Measurements from ENCODE around the gene POU3F2. TPM values are rescaled to one million over a fixed set of nuclear protein-coding genes. Genes with fewer than 3 reads are reported as not detected.

Gene POU3F2
- polyA plus RNA-seq, 1 of the 3 experiments (the other 2 are of a cell fraction) = 1.0 TPM

DNA sequence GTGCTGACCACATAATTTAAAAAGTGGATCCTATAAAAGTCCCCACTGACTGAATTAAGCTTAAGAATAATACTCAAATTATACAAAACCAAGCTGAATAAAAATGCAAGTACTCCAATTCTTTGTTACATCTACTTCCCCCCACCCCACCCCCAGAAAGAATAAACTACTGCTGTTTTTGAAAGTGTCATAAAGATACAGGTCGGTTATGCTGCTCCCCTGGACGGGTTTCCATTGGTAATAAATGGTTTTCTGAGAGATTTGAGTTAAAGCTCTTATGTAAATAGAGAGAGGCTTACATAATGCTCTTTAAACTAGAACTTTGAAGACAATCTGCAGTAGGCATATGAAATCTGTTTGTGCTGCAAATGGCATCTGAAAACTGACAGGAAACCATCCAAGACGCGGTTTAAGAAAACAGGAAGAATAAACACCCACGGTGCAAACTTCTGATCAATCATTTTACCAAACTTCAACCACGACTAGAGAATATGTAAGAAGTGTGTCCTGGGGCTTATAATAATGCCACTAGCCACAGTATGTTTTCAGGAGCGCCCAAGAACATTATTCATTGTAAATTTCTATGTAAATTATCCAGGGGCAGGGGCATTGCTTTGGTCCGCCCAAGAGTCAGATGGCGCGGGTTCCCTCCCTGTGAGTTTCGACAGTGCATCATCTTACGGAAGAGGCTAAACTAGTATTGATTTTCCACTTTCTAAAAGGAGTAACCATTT, 10.8 kb upstream of the POU3F2 start:
- H3K4me1 ChIP-seq (ENCODE audit: control insufficient read depth in 1 of 2, insufficient read depth in 2 of 2, low read depth in 1 of 2, low read length in 1 of 2) = peaks cover 0 to 21% of the 10 kb centered on the region in 2 experiments; a peak in 2 of 4 replicates
- H3K9ac ChIP-seq = no peak overlapping the region
- H3K27me3 ChIP-seq (ENCODE audit: insufficient read depth) = no peaks in the 10 kb centered on the region
- no peaks in the 10 kb centered on the region for H3K9me3 ChIP-seq
- no peak for DNase-seq
- peak overlapping the region; percentile 45 to 61; a peak in 3 of 4 replicates for H3K4me3 ChIP-seq (ENCODE audit: low read depth in 2 of 2, low read length in 1 of 2)
- no peaks in the 10 kb centered on the region for H3K79me2 ChIP-seq (ENCODE audit: insufficient read depth)
- H3F3A ChIP-seq (replicated peaks; ENCODE audit: insufficient read depth) = peaks cover 4% of the 10 kb centered on the region
- H3K9me2 ChIP-seq = no peaks in the 10 kb centered on the region
- no peaks in the 10 kb centered on the region for H3K36me3 ChIP-seq (replicated peaks in 1 of 2; ENCODE audit: control insufficient read depth in 1 of 2, insufficient read depth in 2 of 2, low read length in 1 of 2)
- TF ChIP-seq RFX5 (IDR thresholded peaks at IDR 0.05; ENCODE audit: low read length) (no peak), JUND (IDR thresholded peaks at IDR 0.05) (no peak), RXRA (IDR thresholded peaks at IDR 0.05; ENCODE audit: borderline replicate concordance, low read depth) (no peak), POLR2AphosphoS5 (IDR thresholded peaks at IDR 0.05; ENCODE audit: low read depth, low read length) (no peak), SIN3A (IDR thresholded peaks at IDR 0.05; ENCODE audit: borderline replicate concordance, low read depth, low read length) (no peak), MEF2A (IDR thresholded peaks at IDR 0.05; ENCODE audit: borderline replicate concordance, low read depth) (no peak)
- POLR2A ChIA-PET = no interaction called here
- no peak overlapping the region for H3K27ac ChIP-seq (ENCODE audit: low read depth in 2 of 2, low read length in 1 of 2)
- WGBS (ENCODE audit: low lambda C conversion rate) = 82% methylated on average over 12 of the region's 12 CpGs
- H4K20me1 ChIP-seq (ENCODE audit: insufficient read depth) = no peaks in the 10 kb centered on the region
- CTCF ChIA-PET = interaction anchor here (1.1 to 1.3 kb wide), 2 partner anchors 10 to 296 kb away, joined by 3 read pairs; partner anchors contain the start of gene POU3F2
- H3K4me2 ChIP-seq = peak overlapping the region; percentile 89
- peak overlapping the region; percentile 74 for H2AFZ ChIP-seq (ENCODE audit: low read depth)

GRCh38 chr6:98824162-98824901, 10.0 kb upstream of the POU3F2 start:
- DNase-seq = peak; percentile 67
- H3K27me3 ChIP-seq (ENCODE audit: insufficient read depth) = no peaks in the 10 kb centered on the region
- TF ChIP-seq FOXM1 (IDR thresholded peaks at IDR 0.05; ENCODE audit: low read depth) (peak; percentile 68; the same call in 1 of the 2 replicates), CHD2 (IDR thresholded peaks at IDR 0.05; ENCODE audit: low read length, partially characterized antibody) (peak; percentile 20), FOXJ3 (CRISPR knock-in tag; IDR thresholded peaks at IDR 0.05) (no peak)
- H3K9ac ChIP-seq = no peak overlapping the region
- H3K36me3 ChIP-seq (replicated peaks in 1 of 2; ENCODE audit: control insufficient read depth in 1 of 2, insufficient read depth in 2 of 2, low read length in 1 of 2) = no peaks in the 10 kb centered on the region
- ChIA-PET CTCF (interaction anchor here (1.1 kb wide), 1 partner anchor 10 kb away, joined by 3 read pairs; the partner anchor contains the start of gene POU3F2), POLR2A (no interaction called here)
- H3K79me2 ChIP-seq (ENCODE audit: insufficient read depth) = no peaks in the 10 kb centered on the region
- H3K27ac ChIP-seq (ENCODE audit: low read depth in 2 of 2, low read length in 1 of 2) = no peak overlapping the region
- H3F3A ChIP-seq (replicated peaks; ENCODE audit: insufficient read depth) = peaks cover 7% of the 10 kb centered on the region
- H3K4me1 ChIP-seq (ENCODE audit: control insufficient read depth in 1 of 2, insufficient read depth in 2 of 2, low read depth in 1 of 2, low read length in 1 of 2) = peaks cover 0 to 21% of the 10 kb centered on the region in 2 experiments; a peak in 2 of 4 replicates
- H3K4me3 ChIP-seq (ENCODE audit: low read depth in 2 of 2, low read length in 1 of 2) = peak overlapping the region; percentile 45 to 61
- 14% methylated on average over 21 of the region's 44 CpGs for WGBS (ENCODE audit: low lambda C conversion rate)
- H3K4me2 ChIP-seq = peak overlapping the region; percentile 89
- H3K9me2 ChIP-seq = no peaks in the 10 kb centered on the region
- H3K9me3 ChIP-seq = no peaks in the 10 kb centered on the region
- H4K20me1 ChIP-seq (ENCODE audit: insufficient read depth) = no peaks in the 10 kb centered on the region
- H2AFZ ChIP-seq (ENCODE audit: low read depth) = peak overlapping the region; percentile 74
